HTERT RPE-1 (cell line): ENCODE measurements around the gene FRMPD4.

ENCODE experiments used
- in situ Hi-C: fragments of 300-500 bp; cut with MboI; formaldehyde crosslinking; loops from 4 replicates; pipeline ENCODE4 v1.14.3; 2020; ENCODE audit warnings: low sequenced_read_pairs

Gene FRMPD4

DNA sequence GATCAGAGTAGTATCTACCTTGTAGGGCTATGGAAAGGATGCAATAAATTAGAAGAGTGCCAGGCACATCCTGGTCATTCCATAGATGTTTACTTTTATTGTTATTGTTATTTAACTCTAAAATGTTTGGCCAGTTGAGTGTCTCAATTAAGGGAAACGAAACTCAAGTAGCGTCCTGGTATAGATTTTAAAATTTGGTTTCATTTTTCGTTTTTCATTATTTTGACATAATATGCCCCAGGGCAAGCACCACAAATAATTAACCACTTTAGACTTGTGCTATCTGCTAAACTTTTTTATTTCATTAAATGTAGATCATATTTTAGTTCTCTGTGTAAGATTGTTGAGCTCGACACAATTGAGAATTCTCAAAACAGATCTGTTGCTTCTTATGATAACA is 473.2 kb downstream of the FRMPD4 start:
- in situ Hi-C loops: no loop called here

GRCh38 chrX:12614266-12614665 is 476.0 kb downstream of the FRMPD4 start:
- in situ Hi-C loops: no loop called here

DNA sequence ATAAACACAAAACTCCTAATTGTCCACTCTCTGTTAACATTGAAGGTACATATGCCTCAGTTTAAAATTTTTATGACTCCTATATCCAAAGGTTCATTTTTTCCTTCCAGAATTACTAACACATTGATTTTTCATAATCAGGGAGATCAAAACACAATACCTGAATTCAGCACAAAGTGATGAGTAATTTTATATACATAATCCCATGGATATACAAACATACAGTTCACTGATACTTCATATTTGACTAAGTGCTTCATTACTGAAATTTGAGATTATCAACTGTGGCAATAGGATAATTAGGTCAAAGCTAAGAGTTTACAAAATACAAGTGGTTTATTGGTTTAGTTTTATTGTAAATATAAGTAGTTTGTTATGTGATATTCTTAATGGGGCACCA is 476.8 kb downstream of the FRMPD4 start:
- in situ Hi-C loops: no loop called here

DNA sequence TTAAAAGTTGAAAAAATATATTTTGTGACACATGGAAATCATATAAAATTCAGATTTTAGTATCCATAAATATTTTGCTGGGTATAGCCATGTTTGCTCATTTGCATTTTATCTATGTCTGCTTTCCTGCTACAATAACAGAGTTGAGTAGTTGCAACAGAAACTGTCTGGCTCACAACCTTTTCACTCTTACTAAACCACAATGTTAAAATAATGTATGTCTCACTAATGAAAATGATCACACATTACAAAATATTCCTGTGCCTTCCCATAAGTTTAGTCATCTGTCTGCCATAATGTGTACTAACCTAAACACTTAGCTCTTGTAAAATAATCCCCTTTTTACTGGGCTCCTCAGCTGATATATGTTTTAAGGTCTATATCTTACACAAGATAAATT is 479.0 kb downstream of the FRMPD4 start:
- in situ Hi-C loops: no loop called here

DNA sequence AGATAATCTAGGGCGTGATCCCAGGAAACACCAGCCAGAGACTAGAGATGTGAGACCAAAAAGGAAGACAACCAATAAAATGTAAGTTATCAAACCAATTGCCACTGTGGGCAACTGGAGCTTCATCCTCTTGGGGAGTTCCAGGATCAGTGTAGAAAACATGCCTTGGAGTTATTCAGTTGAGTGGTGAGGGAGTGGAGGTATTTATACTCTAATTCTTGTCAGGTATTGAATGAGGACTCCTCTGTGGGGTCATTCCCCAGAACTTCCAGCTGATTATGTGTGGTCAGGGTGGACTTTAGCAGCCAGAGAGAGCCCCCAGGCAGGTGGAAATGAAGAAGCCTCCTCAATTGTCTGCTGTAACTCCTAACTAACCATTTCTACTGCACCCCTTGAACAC is 509.0 kb downstream of the FRMPD4 start:
- in situ Hi-C loops: no loop called here

GRCh38 chrX:12648995-12649394 is 510.7 kb downstream of the FRMPD4 start:
- in situ Hi-C loops: no loop called here

DNA sequence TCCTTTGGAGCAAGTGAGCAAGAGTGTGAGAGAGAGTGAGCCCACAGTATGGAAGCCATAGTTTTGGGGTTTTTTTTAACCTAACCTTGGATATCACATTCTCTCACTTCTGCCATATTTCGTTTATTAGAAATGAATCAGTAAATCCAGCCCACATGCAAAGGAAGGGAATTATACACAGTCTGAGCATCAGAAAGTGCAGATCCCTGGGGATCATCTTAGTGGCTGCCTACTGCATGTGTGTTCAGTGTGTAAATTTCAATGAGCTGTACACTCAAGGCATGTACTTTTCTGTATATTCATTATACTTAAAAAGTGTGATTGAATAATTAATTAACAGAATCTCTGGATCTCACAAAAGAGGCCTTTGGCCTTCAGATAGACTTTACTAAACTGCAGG is 519.2 kb downstream of the FRMPD4 start:
- in situ Hi-C loops: no loop called here

DNA sequence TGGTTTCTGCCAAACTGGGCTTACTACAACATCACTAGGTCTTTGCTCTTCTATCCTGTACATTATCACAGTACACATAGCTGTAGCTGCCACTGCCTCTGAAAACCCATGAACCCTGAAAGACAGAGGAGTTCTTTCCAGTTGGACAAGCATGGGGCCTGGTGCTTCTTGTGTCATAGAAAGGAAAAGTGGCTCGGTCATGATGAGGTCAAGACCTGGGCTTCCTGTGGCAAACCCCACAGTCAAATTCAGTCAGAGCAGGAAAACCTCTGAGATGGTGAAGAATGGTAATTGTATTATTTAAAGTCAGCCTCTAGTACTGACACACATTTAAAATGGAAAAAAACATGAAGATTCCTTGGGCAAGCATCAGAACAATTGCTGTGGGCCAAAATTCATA is 519.6 kb downstream of the FRMPD4 start:
- in situ Hi-C loops: no loop called here

GRCh38 chrX:12661464-12661863 is 523.2 kb downstream of the FRMPD4 start:
- in situ Hi-C loops: no loop called here

- in situ Hi-C loops: no loop called here
Observed at GRCh38 chrX:12672367-12673106, 534.3 kb downstream of the FRMPD4 start.

DNA sequence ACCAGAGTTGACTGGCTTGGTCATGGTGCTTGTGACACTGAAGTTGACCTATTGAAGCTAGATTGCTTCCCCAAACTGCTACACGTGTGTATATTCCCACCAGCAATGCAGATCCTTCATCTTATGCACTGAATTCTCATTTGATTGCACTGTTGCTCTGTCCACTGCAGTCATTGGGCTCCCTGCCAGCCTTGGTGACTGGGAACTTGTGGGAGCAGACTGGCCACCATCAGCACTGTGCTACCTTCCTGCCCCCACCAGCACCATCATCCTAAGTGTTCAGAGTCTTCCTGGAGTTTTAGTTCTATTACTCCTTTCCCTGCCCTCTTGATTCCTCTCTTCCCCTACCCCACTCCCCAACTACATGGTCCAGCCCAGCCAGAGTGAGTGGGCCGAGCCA is 535.2 kb downstream of the FRMPD4 start:
- in situ Hi-C loops: no loop called here

GRCh38 chrX:12679522-12679921 is 541.2 kb downstream of the FRMPD4 start:
- in situ Hi-C loops: no loop called here

GRCh38 chrX:12681047-12681446 is 542.8 kb downstream of the FRMPD4 start:
- in situ Hi-C loops: no loop called here

GRCh38 chrX:12685541-12685940 is 547.3 kb downstream of the FRMPD4 start:
- in situ Hi-C loops: no loop called here

- in situ Hi-C loops: no loop called here
Observed at GRCh38 chrX:12686331-12686730, 548.1 kb downstream of the FRMPD4 start.

DNA sequence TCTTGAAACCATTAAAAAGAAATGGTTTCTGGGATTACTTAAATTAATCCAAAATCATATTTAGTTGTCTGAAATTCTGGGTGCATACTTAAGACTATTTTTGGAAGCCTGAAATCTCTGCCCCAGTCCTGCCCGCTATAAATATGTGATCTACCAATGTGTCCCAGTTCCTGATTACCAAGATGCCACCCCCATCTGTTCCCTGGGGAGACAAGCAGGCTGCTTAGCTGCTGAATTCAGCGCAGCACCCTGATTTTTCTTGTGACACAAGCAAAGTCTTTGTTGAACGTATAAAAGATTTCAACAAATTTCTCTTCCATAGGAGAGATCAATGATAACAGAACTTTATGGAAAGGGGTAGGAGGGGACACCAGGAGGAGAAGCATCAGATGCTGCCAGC is 552.4 kb downstream of the FRMPD4 start:
- in situ Hi-C loops: no loop called here

DNA sequence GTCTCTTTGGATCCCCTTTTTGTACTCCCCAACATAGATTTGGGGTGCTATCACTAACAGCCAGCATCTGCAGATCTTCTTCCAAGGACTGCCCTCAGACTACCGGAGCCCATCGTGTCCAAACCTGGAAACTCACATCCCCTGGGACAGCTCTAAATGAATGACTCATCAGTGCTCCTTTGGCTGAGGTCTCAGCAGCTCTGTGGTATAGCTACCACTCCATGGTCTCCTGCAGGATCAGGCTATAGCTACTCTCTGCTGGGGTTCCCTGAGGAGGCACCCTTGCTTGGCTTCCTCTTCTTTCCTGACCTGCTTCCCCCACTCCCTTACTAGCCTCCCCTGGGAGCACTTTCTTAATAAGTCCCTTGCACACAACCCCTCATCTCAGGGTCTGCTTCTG is 555.5 kb downstream of the FRMPD4 start:
- in situ Hi-C loops: no loop called here

- in situ Hi-C loops: no loop called here
Observed at GRCh38 chrX:12700745-12701144, 562.5 kb downstream of the FRMPD4 start.

DNA sequence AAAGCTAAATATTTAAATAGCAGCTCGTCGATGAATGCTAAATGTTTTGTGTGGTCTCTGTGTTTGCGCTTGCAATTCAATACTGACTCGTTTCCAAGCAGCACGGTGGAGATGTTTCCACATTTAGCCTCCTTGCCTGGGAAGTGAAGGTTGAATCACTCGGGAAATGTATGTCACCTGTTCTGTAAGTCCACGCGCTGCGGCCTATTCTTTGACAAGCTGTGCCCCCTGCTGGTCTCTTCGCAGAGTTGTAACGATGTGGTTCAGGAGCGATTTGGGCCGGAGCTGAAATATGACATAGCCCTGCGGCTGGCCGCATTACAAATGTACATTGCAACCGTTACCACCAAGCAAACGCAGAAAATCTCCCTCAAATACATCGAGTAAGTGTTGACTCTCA is 563.4 kb downstream of the FRMPD4 start:
- in situ Hi-C loops: no loop called here

GRCh38 chrX:12702509-12703091 is 564.3 kb downstream of the FRMPD4 start:
- in situ Hi-C loops: no loop called here

GRCh38 chrX:12704706-12705105 is 566.4 kb downstream of the FRMPD4 start:
- in situ Hi-C loops: no loop called here

GRCh38 chrX:12709047-12709446 is 570.8 kb downstream of the FRMPD4 start:
- in situ Hi-C loops: no loop called here
